Gastroesophageal sphincter (tissue), 4 donors: ENCODE data around the gene COL12A1. TPM values are rescaled to one million over a fixed set of nuclear protein-coding genes. Genes with fewer than 3 reads are reported as not detected.

Experiments
- ATAC-seq: fragments of 150-250 bp; one replicate; pipeline ENCODE4 v1.9.1; 2016; ENCODE audit warnings: mild to moderate bottlenecking, moderate library complexity
- H3K27ac ChIP-seq, 4 donors: fragments of 200-600 bp; sonication (generic) in 3 of 4; 1 replicate in 3 of 4; 2 replicates in 1 of 4; pipeline ENCODE4 v1.5.1; 2016 to 2019
- H3K27me3 ChIP-seq: fragments of 200-600 bp; sonication (generic); one replicate; pipeline ENCODE4 v1.5.1; 2019
- H3K36me3 ChIP-seq, 2 donors: fragments of 200-600 bp; sonication (generic); one replicate each; pipeline ENCODE4 v1.5.1; 2019; ENCODE audit warnings: control low read depth in 1 of 2
- H3K4me1 ChIP-seq, 3 donors: fragments of 200-600 bp; sonication (generic); 1 replicate in 2 of 3; 2 replicates in 1 of 3; pipeline ENCODE4 v1.5.1; 2016 to 2019; ENCODE audit warnings: control low read depth in 2 of 3
- H3K4me3 ChIP-seq, 2 donors: fragments of 200-600 bp; sonication (generic); one replicate each; pipeline ENCODE4 v1.5.1; 2019; ENCODE audit warnings: mild to moderate bottlenecking in 1 of 2, moderate library complexity in 1 of 2
- H3K9me3 ChIP-seq, 3 donors: fragments of 200-600 bp; sonication (generic); one replicate each; pipeline ENCODE4 v1.5.1; 2017 to 2019; ENCODE audit warnings: control low read depth in 2 of 3
- EP300 ChIP-seq: sonication (generic); formaldehyde crosslinking; IDR thresholded peaks from one replicate; pipeline ENCODE4 v1.6.1; 2017; ENCODE audit warnings: antibody characterized with exemption, mild to moderate bottlenecking
- POLR2A ChIP-seq, 2 donors: fragments of 450-650 bp; IDR thresholded peaks; one replicate each; pipeline ENCODE4 v1.6.1; 2017; ENCODE audit warnings: antibody characterized with exemption in 2 of 2, mild to moderate bottlenecking in 2 of 2, moderate library complexity in 1 of 2
- POLR2AphosphoS5 ChIP-seq: sonication (generic); formaldehyde crosslinking; IDR thresholded peaks from one replicate; pipeline ENCODE4 v1.6.1; 2017; ENCODE audit warnings: antibody characterized with exemption
- WGBS, 2 donors: methylation state at CpG; one replicate each; pipeline ENCODE4 v1.1.5; 2018; ENCODE audit warnings: low coverage in 1 of 2; 5-methylcytosine and 5-hydroxymethylcytosine counted together
- total RNA-seq, 4 donors: library from RNA; depleted of rRNA; stranded (reverse); fragments of >200 nt; gene quantifications; one replicate each; pipeline ENCODE4 v1.1.0, GENCODE V29; 2016
- TF ChIP-seq, protein P1 (sequence below), 4 experiments: fragments of 200-600 bp in 2 of 4; fragments of 450-650 bp in 2 of 4; sonication (generic) in 1 of 4; IDR thresholded peaks; one replicate each; pipeline ENCODE4 v1.5.1; 2017 to 2019; ENCODE audit warnings: antibody characterized with exemption in 4 of 4, mild to moderate bottlenecking in 2 of 4, moderate library complexity in 2 of 4

COL12A1 gene
- total RNA-seq, 4 donors from 2014 or later, result 101 to 560 (median 237) TPM

DNA sequence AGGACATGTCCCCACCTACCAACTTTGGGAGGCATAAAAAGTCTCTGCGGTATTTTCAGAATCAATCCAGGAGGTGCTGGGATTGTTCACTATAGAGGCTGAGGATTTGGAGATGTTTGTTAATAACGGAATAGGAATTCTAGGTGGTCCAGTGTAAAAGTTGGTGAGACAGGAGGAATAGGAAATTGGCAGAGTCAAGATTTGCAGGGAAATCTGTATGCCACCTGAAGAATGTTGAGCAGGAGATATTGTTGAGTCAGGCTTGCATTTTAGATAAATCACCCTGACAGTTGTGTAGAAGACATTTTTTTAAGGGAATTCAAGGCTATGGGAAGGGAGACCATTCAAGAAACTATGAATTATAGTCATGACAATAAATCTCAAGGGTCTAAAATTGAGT lies 124.8 kb downstream of the COL12A1 start:
- H3K36me3 ChIP-seq, result no peaks in the 10 kb centered on the region
- peaks cover 0 to 17% (median 3%) of the 10 kb centered on the region in 3 donors for H3K4me1 ChIP-seq
- no peak overlapping the region for H3K4me3 ChIP-seq
- no peak overlapping the region for H3K27ac ChIP-seq
- TF ChIP-seq, protein P1, sequence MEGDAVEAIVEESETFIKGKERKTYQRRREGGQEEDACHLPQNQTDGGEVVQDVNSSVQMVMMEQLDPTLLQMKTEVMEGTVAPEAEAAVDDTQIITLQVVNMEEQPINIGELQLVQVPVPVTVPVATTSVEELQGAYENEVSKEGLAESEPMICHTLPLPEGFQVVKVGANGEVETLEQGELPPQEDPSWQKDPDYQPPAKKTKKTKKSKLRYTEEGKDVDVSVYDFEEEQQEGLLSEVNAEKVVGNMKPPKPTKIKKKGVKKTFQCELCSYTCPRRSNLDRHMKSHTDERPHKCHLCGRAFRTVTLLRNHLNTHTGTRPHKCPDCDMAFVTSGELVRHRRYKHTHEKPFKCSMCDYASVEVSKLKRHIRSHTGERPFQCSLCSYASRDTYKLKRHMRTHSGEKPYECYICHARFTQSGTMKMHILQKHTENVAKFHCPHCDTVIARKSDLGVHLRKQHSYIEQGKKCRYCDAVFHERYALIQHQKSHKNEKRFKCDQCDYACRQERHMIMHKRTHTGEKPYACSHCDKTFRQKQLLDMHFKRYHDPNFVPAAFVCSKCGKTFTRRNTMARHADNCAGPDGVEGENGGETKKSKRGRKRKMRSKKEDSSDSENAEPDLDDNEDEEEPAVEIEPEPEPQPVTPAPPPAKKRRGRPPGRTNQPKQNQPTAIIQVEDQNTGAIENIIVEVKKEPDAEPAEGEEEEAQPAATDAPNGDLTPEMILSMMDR (IDR thresholded peaks at IDR 0.05), result no peak
- no peak for TF ChIP-seq POLR2A (IDR thresholded peaks at IDR 0.05)
- no peak for TF ChIP-seq EP300
- no peak for TF ChIP-seq POLR2AphosphoS5
- WGBS, 2 donors, result 100% methylated on average over 1 to 2 of the region's 2 CpGs
- no peaks in the 10 kb centered on the region for H3K9me3 ChIP-seq
- no peaks in the 10 kb centered on the region for H3K27me3 ChIP-seq
- ATAC-seq, result no peak

DNA sequence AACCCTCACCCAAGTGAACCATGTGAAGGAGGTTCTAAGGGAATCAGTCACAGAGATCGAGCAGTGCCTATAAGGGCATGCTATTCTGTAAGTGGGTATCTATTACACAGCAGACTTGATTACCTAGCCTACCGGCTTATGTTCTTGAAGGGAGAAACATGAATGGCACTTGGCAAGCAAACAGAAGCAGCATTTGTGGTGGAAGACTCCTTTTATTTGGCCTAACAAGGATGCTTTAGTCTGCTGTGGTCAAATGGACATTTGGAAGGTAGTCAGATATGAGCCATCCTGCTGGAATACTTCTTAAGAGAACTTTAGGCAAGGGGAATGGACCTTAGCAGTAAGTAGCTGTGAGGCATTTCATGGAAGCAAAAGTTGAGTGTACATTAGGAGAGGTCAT lies 126.3 kb downstream of the COL12A1 start:
- 83 to 89% methylated on average over 2 of the region's 2 CpGs for WGBS, 2 donors
- TF ChIP-seq POLR2A (IDR thresholded peaks at IDR 0.05) (no peak), POLR2AphosphoS5 (no peak), EP300 (no peak)
- TF ChIP-seq, protein P1 (IDR thresholded peaks at IDR 0.05), result no peak

DNA sequence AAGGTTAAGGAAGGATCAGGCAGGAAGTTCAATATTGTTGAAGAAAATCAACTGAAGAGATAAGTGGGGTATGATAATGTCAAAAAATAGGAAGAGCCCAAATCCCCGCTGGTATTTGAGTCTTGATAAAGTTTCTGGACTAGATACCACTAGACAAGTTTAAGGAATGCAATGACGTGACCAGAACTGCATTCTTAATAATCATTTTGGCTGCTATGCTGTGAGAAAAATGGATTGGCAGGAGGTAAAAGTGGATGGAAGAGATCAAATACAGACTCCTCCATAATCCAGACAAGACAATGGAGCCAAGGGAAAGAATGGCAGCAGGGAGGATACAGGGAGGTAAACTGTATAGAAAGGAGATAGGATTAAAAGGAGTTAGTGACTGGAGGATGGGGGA lies 128.2 kb downstream of the COL12A1 start:
- no peaks in the 10 kb centered on the region for H3K36me3 ChIP-seq
- WGBS, 2 donors, result 59 to 75% methylated on average over 2 of the region's 2 CpGs
- H3K4me1 ChIP-seq, result no peaks in the 10 kb centered on the region
- H3K4me3 ChIP-seq, result no peak overlapping the region
- H3K9me3 ChIP-seq, result no peaks in the 10 kb centered on the region
- H3K27me3 ChIP-seq, result no peaks in the 10 kb centered on the region
- TF ChIP-seq POLR2A (IDR thresholded peaks at IDR 0.05) (no peak), POLR2AphosphoS5 (no peak), EP300 (no peak)
- TF ChIP-seq, protein P1 (IDR thresholded peaks at IDR 0.05), result no peak
- no peak for ATAC-seq
- H3K27ac ChIP-seq, result no peak overlapping the region

More for the DNA sequence above, 126.3 kb downstream of the COL12A1 start:
- H3K9me3 ChIP-seq, result no peaks in the 10 kb centered on the region
- H3K4me3 ChIP-seq, result no peak overlapping the region
- no peaks in the 10 kb centered on the region for H3K36me3 ChIP-seq
- H3K27me3 ChIP-seq, result no peaks in the 10 kb centered on the region
- H3K27ac ChIP-seq, result no peak overlapping the region
- ATAC-seq, result no peak
- H3K4me1 ChIP-seq, result peaks cover 0 to 12% (median 3%) of the 10 kb centered on the region in 3 donors

DNA sequence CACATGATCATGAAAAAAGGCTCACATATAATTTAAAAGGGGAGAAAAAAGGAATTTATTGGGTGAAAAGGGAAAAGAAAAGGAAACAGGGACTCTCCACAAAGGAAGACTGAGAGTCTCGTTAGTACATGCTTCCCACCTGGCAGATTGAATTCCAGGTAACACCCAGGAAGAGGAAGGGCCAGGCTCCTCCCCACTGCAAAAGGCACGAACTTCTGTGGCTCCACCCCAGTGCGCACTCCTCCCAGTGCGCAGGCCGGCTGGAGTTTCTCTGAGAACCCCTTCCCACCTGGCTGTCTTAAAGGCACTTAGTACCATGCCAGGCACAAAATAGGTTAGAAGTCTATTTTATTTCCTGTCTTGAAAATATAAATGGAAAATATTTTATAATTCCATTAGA lies 129.8 kb downstream of the COL12A1 start:
- H3K4me3 ChIP-seq, result no peak overlapping the region
- no peak overlapping the region for H3K27ac ChIP-seq
- no peaks in the 10 kb centered on the region for H3K9me3 ChIP-seq
- no peaks in the 10 kb centered on the region for H3K4me1 ChIP-seq
- H3K36me3 ChIP-seq, result no peaks in the 10 kb centered on the region
- H3K27me3 ChIP-seq, result no peaks in the 10 kb centered on the region
- whole genome bisulfite sequencing, 2 donors, result 89% methylated on average over 5 of the region's 5 CpGs
- TF ChIP-seq, protein P1 (IDR thresholded peaks at IDR 0.05), result no peak
- no peak for TF ChIP-seq EP300
- no peak for TF ChIP-seq POLR2A (IDR thresholded peaks at IDR 0.05)
- TF ChIP-seq POLR2AphosphoS5, result no peak
- no peak for ATAC-seq

DNA sequence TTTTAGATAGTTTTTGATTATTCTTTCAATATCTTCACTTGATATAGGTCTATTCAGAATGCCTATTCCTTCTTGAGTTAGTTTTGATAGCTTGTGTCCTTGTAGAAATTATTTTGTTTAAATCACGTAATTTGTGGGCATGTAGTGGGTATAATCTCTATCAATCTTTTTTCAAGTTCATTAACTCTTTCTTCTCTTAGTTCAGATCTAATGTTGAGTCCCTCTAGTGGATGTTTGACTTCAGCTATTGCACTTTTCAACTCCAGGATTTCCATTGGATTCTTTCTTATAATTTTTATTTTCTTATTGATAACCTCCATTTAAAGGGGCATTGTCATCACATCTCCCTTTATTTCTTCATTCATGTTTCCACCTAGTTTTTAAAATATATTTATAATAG lies 135.6 kb downstream of the COL12A1 start:
- no peaks in the 10 kb centered on the region for H3K9me3 ChIP-seq
- no peak overlapping the region for H3K27ac ChIP-seq
- H3K4me1 ChIP-seq, result no peaks in the 10 kb centered on the region
- no peak overlapping the region for H3K4me3 ChIP-seq
- no peak for ATAC-seq
- no peaks in the 10 kb centered on the region for H3K36me3 ChIP-seq
- TF ChIP-seq, protein P1 (IDR thresholded peaks at IDR 0.05), result no peak
- TF ChIP-seq POLR2A (IDR thresholded peaks at IDR 0.05) (no peak), POLR2AphosphoS5 (no peak), EP300 (no peak)
- 88 to 94% methylated on average over 1 of the region's 1 CpG for WGBS, 2 donors
- H3K27me3 ChIP-seq, result no peaks in the 10 kb centered on the region
